Activated CD4-positive, alpha-beta T cell treated with anti-CD3 and anti-CD28 coated beads, Interleukin-2, amount 10 ng/mL, durations not matched to agents 24 days and 14 days (primary cell): Measurements from ENCODE around the gene GPHB5. TPM values are rescaled to one million over a fixed set of nuclear protein-coding genes. Genes with fewer than 3 reads are reported as not detected.
A peak's percentile ranks its signal among the peaks of the same experiment; 100 is the strongest.
"Not testable (repeated sequence)": the region's sequence is repeated elsewhere in the genome, so short reads cannot be mapped to it uniquely, and the experiment has no call there.

Experiments used
- DNase-seq: peaks from one replicate; pipeline ENCODE4 v3.0.0; 2022
- H3K27ac Mint-ChIP-seq: one replicate; pipeline ENCODE4 v1.8.0; 2022; ENCODE audit warnings: mild to moderate bottlenecking, mixed read lengths
- H3K27me3 Mint-ChIP-seq: one replicate; pipeline ENCODE4 v1.8.0; 2022; ENCODE audit warnings: mixed read lengths
- H3K36me3 Mint-ChIP-seq: one replicate; pipeline ENCODE4 v1.8.0; 2022; ENCODE audit warnings: low read depth, mild to moderate bottlenecking, mixed read lengths
- H3K4me1 Mint-ChIP-seq: one replicate; pipeline ENCODE4 v1.8.0; 2021; ENCODE audit warnings: mixed read lengths
- H3K4me3 Mint-ChIP-seq: one replicate; pipeline ENCODE4 v1.8.0; 2022; ENCODE audit warnings: mild to moderate bottlenecking, moderate library complexity, mixed read lengths
- H3K9me3 Mint-ChIP-seq: one replicate; pipeline ENCODE4 v1.8.0; 2021; ENCODE audit warnings: mixed read lengths
- intact Hi-C: fragments of 100-400 bp; cut with micrococcal nuclease; formaldehyde crosslinking; loops from one replicate; pipeline ENCODE4 v1.15.1; 2023
- total RNA-seq: library from RNA; stranded (reverse); gene quantifications from 2 replicates; pipeline ENCODE4 v1.2.3, GENCODE V29; 2022

Gene GPHB5
- total RNA-seq, 1 donor from 2014 or later = not detected

DNA sequence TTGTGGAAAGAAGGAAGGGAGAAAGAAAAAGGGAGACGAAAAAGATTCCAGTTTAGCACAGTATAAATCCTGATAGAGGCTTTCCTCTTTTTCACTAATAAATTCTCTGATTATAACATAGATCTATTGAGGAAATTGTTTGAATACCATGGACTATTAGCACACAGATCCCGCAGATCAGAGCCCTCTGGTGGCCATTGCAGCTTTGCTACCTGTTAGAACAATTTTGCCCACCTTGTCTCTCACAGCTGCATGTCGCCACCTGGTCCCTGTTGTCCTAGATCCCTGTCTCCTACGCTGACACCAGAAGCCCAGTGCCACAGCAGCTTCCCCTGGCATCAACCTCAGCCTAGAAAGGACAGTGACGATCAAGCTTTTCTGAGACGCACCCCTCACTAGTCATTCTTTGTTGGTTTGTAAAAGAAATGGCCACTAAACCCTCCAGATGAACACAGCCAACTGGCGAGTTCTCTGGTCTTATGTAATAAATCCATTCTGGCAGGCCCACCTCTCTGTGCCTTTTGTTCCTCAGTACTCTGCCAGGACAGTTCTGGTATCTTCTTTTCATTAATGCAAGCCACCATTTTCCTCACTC, 9.9 kb downstream of the GPHB5 start:
- intact Hi-C loops = no loop called here
- no peak overlapping the region for H3K27ac Mint-ChIP-seq
- H3K9me3 Mint-ChIP-seq = no peaks in the 10 kb centered on the region
- no peak overlapping the region for H3K4me3 Mint-ChIP-seq
- peaks cover 22% of the 10 kb centered on the region for H3K27me3 Mint-ChIP-seq
- DNase-seq = no peak
- no peaks in the 10 kb centered on the region for H3K4me1 Mint-ChIP-seq
- no peaks in the 10 kb centered on the region for H3K36me3 Mint-ChIP-seq

DNA sequence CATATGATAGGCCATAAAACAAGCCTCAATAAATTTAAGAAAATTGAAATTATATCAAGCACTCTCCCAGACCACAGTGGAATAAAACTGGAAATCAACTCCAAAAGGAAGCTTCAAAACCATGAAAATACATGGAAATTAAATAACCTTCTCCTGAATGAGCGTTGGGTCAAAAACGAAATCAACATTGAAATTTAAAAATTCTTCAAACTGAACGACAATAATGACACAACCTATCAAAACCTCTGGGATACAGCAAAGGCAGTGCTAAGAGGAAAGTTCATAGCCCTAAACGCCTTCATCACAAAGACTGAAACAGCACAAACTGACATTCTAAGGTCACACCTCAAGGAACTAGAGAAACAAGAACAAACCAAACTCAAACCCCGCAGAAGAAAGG, 14.3 kb downstream of the GPHB5 start:
- H3K9me3 Mint-ChIP-seq, H3K36me3 Mint-ChIP-seq, DNase-seq, H3K27ac Mint-ChIP-seq, H3K4me3 Mint-ChIP-seq, intact Hi-C loops, H3K4me1 Mint-ChIP-seq: not testable (repeated sequence)
- peaks cover 11% of the 10 kb centered on the region for H3K27me3 Mint-ChIP-seq

- peaks cover 3% of the 10 kb centered on the region for H3K4me1 Mint-ChIP-seq
- no peak overlapping the region for H3K27ac Mint-ChIP-seq
- no peaks in the 10 kb centered on the region for H3K9me3 Mint-ChIP-seq
- no peaks in the 10 kb centered on the region for H3K36me3 Mint-ChIP-seq
- intact Hi-C loops = no loop called here
- no peak overlapping the region for H3K4me3 Mint-ChIP-seq
- H3K27me3 Mint-ChIP-seq = peaks cover 6% of the 10 kb centered on the region
- no peak for DNase-seq
These were observed 16.7 kb downstream of the GPHB5 start for GRCh38 chr14:63301891-63302534.

DNA sequence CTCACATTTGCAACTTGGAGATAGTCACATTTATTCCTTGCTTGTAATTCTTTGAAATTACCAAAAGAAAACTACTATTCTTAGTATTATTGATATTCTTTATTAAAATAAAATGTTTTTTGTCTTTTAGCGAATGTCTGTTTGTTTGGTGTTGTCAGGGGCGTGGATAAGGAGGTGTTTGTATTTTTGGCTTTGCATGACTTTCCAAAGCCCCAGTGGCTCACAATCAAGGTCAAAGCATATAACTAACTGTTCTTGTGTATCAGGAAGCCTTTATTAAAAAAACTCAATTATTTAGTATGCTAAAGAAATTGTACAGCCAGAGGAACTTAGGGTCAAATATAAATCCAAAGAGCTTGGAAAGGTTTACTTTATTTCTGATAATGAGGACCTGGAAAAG, 17.9 kb downstream of the GPHB5 start:
- Mint-ChIP-seq H3K4me1 (peaks cover 7% of the 10 kb centered on the region), H3K36me3 (no peaks in the 10 kb centered on the region), H3K27me3 (peaks cover 2% of the 10 kb centered on the region), H3K9me3 (no peaks in the 10 kb centered on the region), H3K4me3 (no peak overlapping the region), H3K27ac (no peak overlapping the region)
- no peak for DNase-seq
- intact Hi-C loops = no loop called here

- no peak for DNase-seq
- Mint-ChIP-seq H3K4me3 (no peak overlapping the region), H3K27ac (no peak overlapping the region), H3K36me3 (no peaks in the 10 kb centered on the region), H3K9me3 (no peaks in the 10 kb centered on the region), H3K27me3 (peaks cover 2% of the 10 kb centered on the region), H3K4me1 (peaks cover 9% of the 10 kb centered on the region)
- intact Hi-C loops = no loop called here
These were observed 19.2 kb downstream of the GPHB5 start for GRCh38 chr14:63299351-63300110.

- DNase-seq = no peak
- intact Hi-C loops = no loop called here
- no peak overlapping the region for H3K27ac Mint-ChIP-seq
- H3K4me3 Mint-ChIP-seq = no peak overlapping the region
- peaks cover 11% of the 10 kb centered on the region for H3K4me1 Mint-ChIP-seq
- no peaks in the 10 kb centered on the region for H3K36me3 Mint-ChIP-seq
- H3K27me3 Mint-ChIP-seq = no peaks in the 10 kb centered on the region
- no peaks in the 10 kb centered on the region for H3K9me3 Mint-ChIP-seq
These were observed 21.2 kb downstream of the GPHB5 start for GRCh38 chr14:63297372-63298063.

GRCh38 chr14:63296060-63296563, 22.6 kb downstream of the GPHB5 start:
- Mint-ChIP-seq H3K4me3 (no peak overlapping the region), H3K9me3 (no peaks in the 10 kb centered on the region), H3K27me3 (peaks cover 8% of the 10 kb centered on the region), H3K27ac (no peak overlapping the region), H3K36me3 (no peaks in the 10 kb centered on the region), H3K4me1 (peaks cover 11% of the 10 kb centered on the region)
- no peak for DNase-seq
- intact Hi-C loops = no loop called here

DNA sequence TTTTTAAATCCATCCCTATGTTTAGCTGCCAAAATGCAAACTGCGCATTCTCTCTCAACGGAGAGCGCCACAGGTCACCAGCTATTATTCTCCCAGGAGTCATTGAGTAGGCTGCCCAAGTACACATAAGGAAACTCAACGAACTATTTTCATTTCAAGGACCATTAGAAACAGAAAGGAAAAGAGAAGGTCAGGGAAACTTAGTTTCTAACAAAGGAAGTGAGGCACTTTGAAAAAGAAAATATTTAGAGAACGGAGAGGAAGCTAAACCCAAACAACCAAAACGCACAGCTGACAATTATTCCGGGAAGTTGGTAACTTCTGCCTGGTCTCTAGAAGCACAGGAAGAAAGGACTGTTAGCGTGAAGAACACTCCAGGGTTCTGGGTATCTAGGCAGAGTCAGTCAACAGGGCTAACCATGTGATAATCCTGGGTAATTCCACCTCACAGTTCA, 23.5 kb downstream of the GPHB5 start:
- Mint-ChIP-seq H3K4me1 (peaks cover 11% of the 10 kb centered on the region), H3K27ac (peak overlapping the region; percentile 11), H3K36me3 (no peaks in the 10 kb centered on the region)

DNA sequence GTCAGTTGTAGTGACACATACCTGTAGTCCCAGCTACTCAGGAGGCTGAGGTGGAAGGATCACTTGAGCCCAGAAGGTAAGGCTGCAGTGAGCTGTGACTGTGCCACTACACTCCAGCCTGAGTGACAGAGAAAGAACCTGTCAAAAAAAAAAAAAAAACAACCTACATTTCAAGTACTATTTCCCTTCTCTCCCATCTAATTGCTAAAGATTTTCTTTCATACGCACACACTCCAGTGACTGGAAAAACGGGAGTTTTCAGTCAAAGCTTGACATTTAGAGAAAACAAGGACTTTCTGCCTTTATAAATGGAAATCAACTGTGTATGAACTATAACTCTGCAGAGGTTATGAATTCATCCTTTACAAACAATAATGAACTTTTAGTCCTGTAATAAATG, 25.9 kb downstream of the GPHB5 start:
- Mint-ChIP-seq H3K4me1 (peaks cover 8% of the 10 kb centered on the region), H3K4me3 (no peak overlapping the region), H3K9me3 (no peaks in the 10 kb centered on the region), H3K27me3 (peaks cover 12% of the 10 kb centered on the region), H3K27ac (no peak overlapping the region), H3K36me3 (no peaks in the 10 kb centered on the region)
- no peak for DNase-seq
- intact Hi-C loops = no loop called here

More for the DNA sequence above, 23.5 kb downstream of the GPHB5 start:
- H3K4me3 Mint-ChIP-seq = peak overlapping the region; percentile 1
- H3K27me3 Mint-ChIP-seq = peaks cover 12% of the 10 kb centered on the region
- intact Hi-C loops = no loop called here
- DNase-seq = no peak
- H3K9me3 Mint-ChIP-seq = no peaks in the 10 kb centered on the region

DNA sequence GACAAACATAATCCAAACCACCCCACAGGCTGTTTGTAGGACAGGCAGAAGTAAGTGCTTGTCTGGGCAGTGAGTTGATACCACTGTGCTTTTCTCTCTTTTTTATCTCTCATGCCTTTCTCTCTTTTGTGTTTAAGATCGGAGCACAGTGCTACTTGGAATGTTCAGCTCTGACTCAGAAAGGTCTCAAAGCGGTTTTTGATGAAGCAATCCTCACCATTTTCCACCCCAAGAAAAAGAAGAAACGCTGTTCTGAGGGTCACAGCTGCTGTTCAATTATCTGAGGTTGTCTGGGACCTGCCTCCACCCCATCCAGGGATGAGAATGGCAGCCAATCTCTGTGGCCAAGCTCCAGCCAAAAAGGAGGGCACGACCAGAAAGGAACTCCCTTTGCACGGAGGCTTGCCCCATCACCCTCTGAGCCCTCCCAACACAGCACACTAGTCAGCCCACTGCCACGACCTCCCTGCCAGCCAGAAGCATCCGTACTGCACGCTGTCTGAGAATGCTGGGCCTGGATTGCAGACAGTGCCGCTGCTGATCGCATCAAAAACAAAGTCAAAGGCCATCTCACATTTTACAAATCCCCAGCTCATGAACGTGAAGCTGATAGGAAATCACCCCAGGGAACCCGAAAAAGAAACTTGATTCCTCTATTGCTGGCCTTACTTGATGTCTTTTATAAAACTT, 27.8 kb downstream of the GPHB5 start:
- no peaks in the 10 kb centered on the region for H3K36me3 Mint-ChIP-seq
- peaks cover 4% of the 10 kb centered on the region for H3K4me1 Mint-ChIP-seq
- peaks cover 12% of the 10 kb centered on the region for H3K27me3 Mint-ChIP-seq
- H3K9me3 Mint-ChIP-seq = no peaks in the 10 kb centered on the region
- DNase-seq = no peak
- no peak overlapping the region for H3K27ac Mint-ChIP-seq
- intact Hi-C loops = no loop called here
- no peak overlapping the region for H3K4me3 Mint-ChIP-seq

- no peaks in the 10 kb centered on the region for H3K36me3 Mint-ChIP-seq
- DNase-seq = no peak
- no peak overlapping the region for H3K27ac Mint-ChIP-seq
- H3K4me1 Mint-ChIP-seq = no peaks in the 10 kb centered on the region
- no peaks in the 10 kb centered on the region for H3K9me3 Mint-ChIP-seq
- intact Hi-C loops = no loop called here
- H3K4me3 Mint-ChIP-seq = no peak overlapping the region
- H3K27me3 Mint-ChIP-seq = peaks cover 12% of the 10 kb centered on the region
These were observed 29.9 kb downstream of the GPHB5 start for GRCh38 chr14:63288853-63289252.

- Mint-ChIP-seq H3K27ac (no peak overlapping the region), H3K27me3 (peaks cover 12% of the 10 kb centered on the region), H3K36me3 (no peaks in the 10 kb centered on the region), H3K4me3 (no peak overlapping the region), H3K9me3 (no peaks in the 10 kb centered on the region), H3K4me1 (no peaks in the 10 kb centered on the region)
- intact Hi-C loops = no loop called here
- DNase-seq = no peak
These were observed 30.9 kb downstream of the GPHB5 start for GRCh38 chr14:63287666-63288483.

GRCh38 chr14:63286071-63286470, 32.7 kb downstream of the GPHB5 start:
- Mint-ChIP-seq H3K27me3 (peaks cover 3% of the 10 kb centered on the region), H3K36me3 (no peaks in the 10 kb centered on the region), H3K27ac (no peak overlapping the region), H3K4me1 (no peaks in the 10 kb centered on the region), H3K4me3 (no peak overlapping the region), H3K9me3 (no peaks in the 10 kb centered on the region)
- no peak for DNase-seq
- intact Hi-C loops = no loop called here
